NK-92 (cell line): ENCODE data around the gene KREMEN1.
"Not testable (repeated sequence)": the region's sequence is repeated elsewhere in the genome, so short reads cannot be mapped to it uniquely, and the experiment has no call there.

Experiments
- DNase-seq: peaks from one replicate; lab custom pipeline; 2025; ENCODE audit not compliant: unreplicated experiment; lab: John Stamatoyannopoulos, UW

The KREMEN1 gene

GRCh38 chr22:29078036-29078868, 5.4 kb downstream of the KREMEN1 start:
- no peak for DNase-seq

DNA sequence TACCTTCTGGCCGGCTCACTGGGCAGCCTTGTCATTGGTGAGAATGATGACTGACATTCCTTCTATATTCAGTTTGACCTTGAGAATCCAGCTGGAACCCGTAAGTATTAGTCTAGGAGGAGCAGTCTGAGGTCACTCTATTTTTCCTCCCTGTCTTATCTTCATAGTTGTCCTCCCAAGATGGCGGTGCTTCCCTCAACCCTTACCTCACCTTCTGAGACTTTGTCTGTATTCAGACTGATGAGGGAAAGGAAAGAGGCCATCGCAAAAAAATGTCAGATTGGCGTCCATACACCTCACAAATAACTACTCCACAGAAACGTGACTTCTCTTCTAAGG, 6.0 kb downstream of the KREMEN1 start:
- DNase-seq = no peak

GRCh38 chr22:29079218-29079901, 6.5 kb downstream of the KREMEN1 start:
- no peak for DNase-seq

GRCh38 chr22:29080106-29080975, 7.5 kb downstream of the KREMEN1 start:
- DNase-seq = no peak

- no peak for DNase-seq
Measured at GRCh38 chr22:29081517-29082236, 8.8 kb downstream of the KREMEN1 start.

DNA sequence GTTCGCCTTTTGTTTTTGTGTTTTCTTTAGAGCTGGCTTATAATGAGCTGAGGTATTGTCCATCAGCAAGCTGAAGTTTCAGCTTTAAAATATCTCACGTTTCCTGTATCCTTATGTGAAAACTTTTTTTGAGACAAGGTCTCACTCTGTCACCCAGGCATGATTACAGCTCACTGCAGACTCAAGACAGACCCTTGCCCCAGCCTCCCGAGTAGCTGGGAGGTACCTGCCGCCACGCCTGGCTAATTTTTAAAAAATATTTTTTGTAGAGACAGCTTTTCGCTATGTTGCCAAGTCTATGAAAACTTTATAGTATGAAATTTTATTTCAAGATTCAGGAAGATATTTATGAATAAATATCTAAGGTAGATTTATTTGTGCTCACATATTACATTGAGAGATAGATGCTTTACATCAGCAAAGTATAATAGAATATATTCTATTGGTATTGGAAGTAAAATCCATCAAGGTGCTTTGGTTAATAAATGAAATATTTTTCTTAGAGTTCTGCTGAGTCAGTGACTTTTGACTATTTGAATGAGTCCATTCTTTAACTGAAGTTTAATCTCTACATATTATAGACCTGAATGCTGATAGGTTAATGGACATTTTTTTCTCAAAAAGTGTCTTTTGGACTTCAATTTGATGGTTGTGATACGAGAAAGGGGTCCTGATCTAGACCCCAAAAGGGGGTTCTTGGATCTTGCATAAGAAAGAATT, 10.2 kb downstream of the KREMEN1 start:
- DNase-seq = no peak

DNA sequence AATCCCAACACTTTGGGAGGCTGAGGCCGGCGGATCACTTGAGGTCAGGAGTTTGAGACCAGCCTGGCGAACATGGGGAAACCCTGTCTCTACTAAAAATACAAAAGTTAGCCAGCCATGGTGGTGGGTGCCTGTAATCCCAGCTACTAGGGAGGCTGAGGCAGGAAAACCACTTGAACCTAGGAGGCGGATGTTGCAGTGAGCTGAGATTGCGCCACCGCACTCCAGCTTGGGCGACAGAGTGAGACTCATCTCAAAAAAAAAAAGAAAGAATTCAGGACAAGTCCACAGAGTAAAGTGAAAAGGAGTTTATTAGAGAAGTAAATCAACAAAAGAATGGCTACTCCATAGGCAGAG, 10.7 kb downstream of the KREMEN1 start:
- not testable (repeated sequence) for DNase-seq

DNA sequence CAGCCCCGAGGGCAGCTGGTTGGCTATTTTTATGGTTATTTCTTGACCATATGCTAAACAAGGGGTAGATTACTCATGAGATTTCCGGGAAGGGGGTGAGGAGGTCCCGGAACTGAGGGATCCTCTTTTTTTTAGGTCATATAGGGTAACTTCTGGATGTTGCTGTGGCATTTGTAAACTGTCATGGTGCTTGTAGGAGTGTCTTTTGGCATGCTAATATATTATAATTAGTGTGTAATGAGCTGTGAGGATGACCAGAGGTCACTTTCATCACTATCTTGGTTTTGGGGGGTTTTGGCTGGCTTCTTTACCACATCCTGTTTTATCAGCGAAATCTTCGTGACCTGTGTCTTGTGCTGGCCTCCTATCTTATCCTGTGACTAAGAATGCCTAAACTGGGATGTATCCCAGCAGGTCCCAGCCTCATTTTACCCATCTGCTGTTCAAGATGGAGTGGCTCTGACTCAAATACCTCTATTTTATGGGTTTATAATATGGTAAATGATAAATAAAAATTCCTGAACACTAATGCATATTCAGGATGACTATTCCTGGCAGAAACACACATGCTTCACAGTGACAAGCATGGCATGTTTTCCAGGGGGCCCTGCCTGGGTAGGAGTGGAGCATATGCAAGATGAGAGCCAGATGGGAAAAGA, 11.2 kb downstream of the KREMEN1 start:
- no peak for DNase-seq

- DNase-seq = no peak
Measured at GRCh38 chr22:29087012-29087411, 14.2 kb downstream of the KREMEN1 start.

DNA sequence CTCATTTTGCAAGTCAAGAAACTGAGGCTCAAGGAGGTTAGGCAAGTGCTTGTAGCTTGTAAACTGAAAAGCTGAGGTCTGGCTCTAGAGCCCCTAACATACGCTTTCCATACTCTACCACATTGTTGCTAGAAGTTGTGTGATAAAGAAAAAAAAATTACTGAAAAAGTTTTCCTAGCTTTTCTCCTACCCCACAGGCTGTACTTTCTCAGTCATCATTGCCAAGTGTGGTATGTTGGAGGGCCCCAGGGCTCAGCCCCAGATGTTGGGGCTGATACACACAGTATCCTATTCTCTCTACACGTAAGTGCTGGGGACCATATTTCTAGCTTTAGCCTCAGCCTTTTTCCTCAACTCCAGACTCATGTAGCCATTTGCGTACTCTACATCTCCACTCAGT, 16.0 kb downstream of the KREMEN1 start:
- DNase-seq = no peak

DNA sequence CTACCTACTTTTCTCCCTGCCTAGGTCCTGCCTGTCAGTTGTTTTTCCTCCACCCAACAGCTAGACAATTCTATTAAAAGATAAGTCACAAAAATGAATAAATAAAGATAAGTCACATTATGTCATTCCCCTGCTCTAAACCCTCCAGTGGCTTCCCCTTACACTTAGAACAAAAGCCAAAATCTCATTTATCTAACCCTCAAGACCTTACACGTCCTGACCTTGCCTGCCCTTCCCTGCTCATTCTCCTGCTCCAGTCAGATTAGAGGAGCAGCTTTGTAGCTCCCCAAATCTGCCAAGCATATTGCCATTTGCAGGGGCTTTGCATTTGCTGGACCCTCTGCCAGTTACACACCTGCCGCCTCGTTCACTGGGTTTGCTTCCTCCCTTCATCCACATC, 16.7 kb downstream of the KREMEN1 start:
- DNase-seq = no peak

DNA sequence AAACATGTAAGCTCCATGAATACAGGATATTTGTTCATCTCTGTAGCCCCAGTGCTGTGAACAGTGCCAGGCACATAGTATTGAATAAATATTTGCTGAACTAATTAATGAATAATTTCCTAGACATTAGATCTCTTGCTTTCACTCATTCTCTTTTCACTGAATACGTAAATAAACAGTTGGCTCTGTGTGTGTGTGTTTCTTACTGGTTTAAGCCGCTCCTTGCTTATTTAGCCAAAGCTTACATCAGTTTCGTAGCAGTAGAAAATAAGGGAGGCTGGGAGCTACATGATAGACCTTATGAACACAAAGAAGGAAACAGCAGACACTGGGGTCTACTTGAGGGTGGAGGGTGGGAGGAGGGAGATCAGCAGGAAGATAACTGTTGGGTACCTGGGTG, 17.2 kb downstream of the KREMEN1 start:
- no peak for DNase-seq

- DNase-seq = no peak
Measured at GRCh38 chr22:29092243-29092642, 19.4 kb downstream of the KREMEN1 start.

GRCh38 chr22:29093030-29093429, 20.2 kb downstream of the KREMEN1 start:
- DNase-seq = no peak

DNA sequence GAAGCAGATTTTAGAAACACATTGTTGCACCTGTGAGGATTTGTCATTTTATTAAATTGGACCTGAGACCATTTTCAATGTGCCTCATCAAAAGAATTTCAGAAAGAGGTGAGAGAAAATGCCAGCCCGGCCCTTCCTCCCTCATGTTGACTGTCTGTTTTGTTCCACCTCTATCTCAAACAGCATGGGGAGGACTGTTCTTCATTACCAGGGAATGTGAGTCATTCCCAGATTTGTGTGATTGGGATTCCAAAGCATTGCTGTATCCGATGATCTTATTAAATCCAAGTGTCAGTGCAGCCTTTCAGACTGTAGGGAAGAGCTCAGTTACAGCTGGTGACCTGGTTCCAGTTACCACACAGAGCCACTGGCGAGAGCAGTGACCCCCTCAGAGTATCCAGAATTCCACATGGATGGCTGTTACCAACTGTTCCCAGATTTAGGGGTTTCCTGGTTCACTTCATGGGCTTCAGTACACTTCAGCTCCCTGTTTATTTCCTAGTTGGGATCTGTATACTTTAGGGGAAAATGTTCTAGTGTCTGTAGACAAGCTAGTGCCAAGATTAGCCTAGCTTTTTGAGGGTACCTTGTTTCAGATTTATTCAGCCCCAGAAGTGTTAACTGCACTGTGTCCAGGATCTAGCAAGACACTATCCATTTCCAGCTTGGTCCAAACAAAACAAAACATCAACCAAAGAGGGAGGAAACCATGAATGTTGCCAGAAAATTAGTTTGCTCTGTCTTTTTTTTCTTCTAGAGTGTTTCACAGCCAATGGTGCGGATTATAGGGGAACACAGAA, 20.9 kb downstream of the KREMEN1 start:
- DNase-seq = no peak

DNA sequence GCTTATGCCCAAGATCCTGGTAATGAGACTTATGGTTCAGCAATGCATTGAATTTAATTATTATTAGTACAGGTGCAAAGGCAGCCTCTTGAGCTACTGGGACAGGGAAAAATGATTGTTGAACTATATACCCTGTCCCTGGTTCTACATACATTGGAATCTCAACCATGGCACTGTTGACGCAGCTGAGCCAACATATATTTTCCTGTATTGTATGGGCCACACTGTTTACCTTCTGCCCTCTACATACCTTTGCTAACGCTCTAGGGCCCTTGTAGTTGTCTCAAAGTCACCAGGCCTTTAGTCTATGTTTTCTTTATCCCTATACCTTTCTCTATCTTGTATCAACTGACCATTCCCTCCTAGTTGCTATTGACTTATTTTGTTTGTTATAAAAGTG, 22.6 kb downstream of the KREMEN1 start:
- no peak for DNase-seq

- no peak for DNase-seq
Measured at GRCh38 chr22:29096736-29097669, 24.2 kb downstream of the KREMEN1 start.

DNA sequence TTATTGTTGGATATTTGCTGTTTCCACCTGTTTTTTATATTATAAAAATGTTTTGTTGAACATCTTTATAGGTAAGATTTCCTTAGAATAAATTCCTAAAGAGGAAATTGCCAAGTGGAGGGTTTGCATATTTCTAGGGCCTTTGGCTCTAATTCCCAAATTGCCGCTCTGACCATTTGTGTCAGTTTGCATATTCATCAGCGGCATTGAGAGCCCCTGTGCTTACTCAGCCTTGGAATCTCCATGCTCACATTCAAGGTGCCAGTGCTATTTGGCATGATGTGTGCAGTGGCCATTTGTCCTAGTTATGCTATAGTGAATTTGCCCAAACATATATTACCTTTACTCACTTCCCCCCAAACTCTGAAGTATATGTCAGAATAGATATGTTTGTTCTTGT, 25.5 kb downstream of the KREMEN1 start:
- no peak for DNase-seq
